Adipocyte (in vitro differentiated cells): ENCODE measurements around the gene PODXL.

Source experiments
- DNase-seq: peaks from one replicate; pipeline ENCODE4 v3.0.0-alpha.2; 2015; ENCODE audit warnings: low read depth
- H3K27me3 ChIP-seq: replicated peaks from 2 replicates; pipeline ENCODE4 v1.7.0; 2013; ENCODE audit warnings: mild to moderate bottlenecking, low read length, moderate library complexity; ENCODE audit not compliant: control insufficient read depth, insufficient read depth
- H3K36me3 ChIP-seq: 2 replicates; pipeline ENCODE4 v1.7.0; 2013; ENCODE audit warnings: low read length, mild to moderate bottlenecking, moderate library complexity; ENCODE audit not compliant: control insufficient read depth, insufficient read depth, severe bottlenecking
- H3K4me1 ChIP-seq: 2 replicates; pipeline ENCODE4 v1.7.0; 2013; ENCODE audit warnings: mild to moderate bottlenecking, low read length, moderate library complexity; ENCODE audit not compliant: control insufficient read depth, insufficient read depth
- H3K4me3 ChIP-seq: 2 replicates; pipeline ENCODE4 v1.7.0; 2013; ENCODE audit warnings: mild to moderate bottlenecking, low read length, moderate library complexity
- H3K9ac ChIP-seq: 2 replicates; pipeline ENCODE4 v1.7.0; 2013; ENCODE audit warnings: mild to moderate bottlenecking, low read length, moderate library complexity
- H3K9me3 ChIP-seq: 2 replicates; pipeline ENCODE4 v1.7.0; 2013; ENCODE audit warnings: mild to moderate bottlenecking, low read length, moderate library complexity; ENCODE audit not compliant: control insufficient read depth

Gene PODXL

DNA sequence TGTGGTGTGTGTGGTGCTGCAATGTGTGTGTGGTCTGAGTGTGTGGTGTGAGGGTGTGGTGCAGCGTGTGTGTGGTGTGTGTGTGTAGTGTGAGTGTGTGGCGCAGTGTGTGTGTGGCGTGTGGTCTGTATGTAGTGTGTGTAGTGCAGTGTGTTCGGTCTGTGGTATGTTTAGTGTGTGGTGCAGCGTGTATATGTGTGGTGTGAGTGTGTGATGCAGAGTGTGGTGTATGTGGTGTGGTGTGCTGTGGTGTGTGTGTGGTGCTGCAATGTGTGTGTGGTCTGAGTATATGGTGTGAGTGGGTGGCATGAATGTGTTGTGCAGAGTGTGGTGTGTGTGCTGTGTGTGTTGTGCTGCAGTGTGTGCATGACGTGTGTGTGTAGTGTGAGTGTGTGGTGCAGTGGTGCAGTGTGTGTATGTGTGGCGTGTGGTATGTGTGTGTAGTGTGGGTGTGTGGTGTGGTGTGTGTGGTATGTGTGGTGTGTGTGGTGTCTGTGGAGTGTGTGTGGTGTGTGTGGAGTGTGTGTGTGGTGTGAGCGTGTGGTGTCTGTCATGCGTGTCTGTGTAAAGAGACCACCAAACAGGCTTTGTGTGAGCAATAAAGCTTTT, 31.0 kb upstream of the PODXL start:
- no peaks in the 10 kb centered on the region for H3K36me3 ChIP-seq
- DNase-seq = no peak
- H3K4me1 ChIP-seq = no peaks in the 10 kb centered on the region
- peaks cover 11% of the 10 kb centered on the region for H3K27me3 ChIP-seq
- no peaks in the 10 kb centered on the region for H3K9me3 ChIP-seq
- H3K4me3 ChIP-seq = no peak overlapping the region
- H3K9ac ChIP-seq = no peak overlapping the region

DNA sequence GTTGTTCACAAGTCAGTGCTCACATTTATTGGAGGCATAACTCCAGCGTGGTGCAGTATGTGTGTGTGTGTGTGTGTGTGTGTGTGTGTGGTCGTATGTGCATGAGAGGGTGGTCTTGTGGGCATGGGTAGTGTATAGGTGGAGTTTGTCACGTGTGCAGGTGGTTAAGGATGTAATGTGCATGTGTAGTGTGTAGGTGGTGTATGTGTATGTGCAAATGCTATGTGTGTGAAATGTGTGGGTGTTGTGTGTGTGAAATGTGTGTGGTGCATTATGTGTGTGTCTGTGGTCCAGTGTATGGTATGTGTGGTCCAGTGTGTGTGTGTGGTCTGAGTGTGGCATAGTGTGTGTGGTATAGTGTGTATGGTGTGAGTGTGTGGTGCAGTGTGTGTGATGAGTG, 30.3 kb upstream of the PODXL start:
- Histone ChIP-seq H3K4me1 (no peaks in the 10 kb centered on the region), H3K9me3 (no peaks in the 10 kb centered on the region), H3K36me3 (no peaks in the 10 kb centered on the region), H3K27me3 (peaks cover 9% of the 10 kb centered on the region), H3K4me3 (no peak overlapping the region), H3K9ac (no peak overlapping the region)
- DNase-seq = no peak

DNA sequence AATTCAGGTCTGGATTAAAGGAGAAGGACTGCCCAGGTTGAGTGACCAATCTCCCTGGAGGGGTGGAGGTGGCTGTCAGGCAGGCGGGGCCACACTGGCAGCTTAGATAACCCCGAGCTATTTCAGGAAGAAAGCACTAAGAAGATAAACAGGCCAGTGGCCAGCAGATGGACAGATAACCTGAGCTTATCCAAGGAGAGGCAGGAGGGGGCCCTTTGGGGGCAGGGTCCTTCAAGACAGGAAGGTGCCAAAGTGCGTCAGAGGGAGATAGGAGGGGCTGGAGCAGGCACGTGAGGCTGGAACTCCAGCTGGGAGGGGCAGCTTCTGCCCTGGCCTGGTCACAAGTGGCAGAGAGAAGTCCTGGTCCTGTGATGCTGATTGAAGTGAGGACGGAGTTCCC, 29.8 kb upstream of the PODXL start:
- Histone ChIP-seq H3K4me1 (no peaks in the 10 kb centered on the region), H3K27me3 (peaks cover 4% of the 10 kb centered on the region), H3K9ac (no peak overlapping the region), H3K9me3 (no peaks in the 10 kb centered on the region), H3K36me3 (no peaks in the 10 kb centered on the region), H3K4me3 (no peak overlapping the region)
- DNase-seq = no peak

DNA sequence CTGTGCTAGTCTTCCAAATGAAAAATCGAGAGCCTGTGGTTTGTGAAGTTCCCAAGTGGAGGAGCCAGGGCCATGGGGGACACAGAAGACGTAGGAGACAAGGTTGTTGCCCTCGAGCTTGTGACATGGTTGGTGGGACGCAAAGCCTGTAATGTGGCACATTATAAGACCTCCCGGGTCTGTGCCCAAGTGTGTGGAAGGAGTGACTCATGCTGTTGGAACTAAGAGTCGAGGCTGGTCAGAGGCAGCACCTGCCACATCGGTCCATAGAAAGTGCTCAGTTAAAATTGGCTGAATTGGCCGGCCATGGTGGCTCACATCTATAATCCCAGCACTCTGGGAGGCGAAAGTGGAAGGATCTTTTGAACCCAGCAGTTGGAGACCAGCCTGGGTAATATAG, 27.0 kb upstream of the PODXL start:
- H3K9me3 ChIP-seq = no peaks in the 10 kb centered on the region
- no peaks in the 10 kb centered on the region for H3K4me1 ChIP-seq
- DNase-seq = no peak
- H3K9ac ChIP-seq = no peak overlapping the region
- no peak overlapping the region for H3K4me3 ChIP-seq
- H3K27me3 ChIP-seq = no peaks in the 10 kb centered on the region
- H3K36me3 ChIP-seq = no peaks in the 10 kb centered on the region

DNA sequence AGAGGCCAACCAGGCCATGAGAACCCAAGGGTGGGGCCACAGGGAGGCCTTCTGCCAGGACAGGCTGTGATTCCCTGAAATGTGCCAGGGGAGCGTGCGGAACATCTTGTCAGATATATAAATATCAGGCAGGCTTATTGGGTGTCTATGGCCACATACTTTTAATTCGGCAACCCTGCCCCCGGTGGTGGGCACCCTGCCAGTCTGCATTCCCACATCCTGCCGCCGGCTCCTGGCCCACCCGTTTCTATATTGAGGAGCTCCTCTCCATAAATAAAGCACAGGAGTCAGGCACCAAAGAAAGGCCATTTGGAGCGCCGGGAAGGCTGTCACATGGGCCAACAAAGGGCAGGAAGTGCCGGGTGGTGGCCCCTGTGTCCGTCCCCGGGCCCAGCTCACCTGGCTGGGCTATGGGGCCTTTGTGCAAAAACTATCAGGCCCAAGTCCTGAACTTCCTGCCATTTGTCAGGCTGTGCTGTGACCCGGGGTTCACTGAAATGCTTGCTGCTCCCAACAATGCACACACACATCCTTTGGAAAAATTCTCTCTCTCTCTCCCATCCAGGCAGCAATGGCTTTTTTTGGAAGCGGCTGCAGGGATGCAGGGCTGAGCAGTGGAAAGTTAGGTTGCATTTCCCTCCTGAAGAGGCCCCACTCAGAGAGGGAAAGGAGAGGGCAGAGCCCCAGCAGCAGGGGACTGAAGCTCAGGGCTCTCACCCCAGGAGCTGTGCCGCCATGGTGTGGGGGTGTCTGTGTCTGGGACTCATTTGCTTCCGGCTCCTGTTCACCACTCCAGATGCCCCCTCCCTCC, 25.0 kb upstream of the PODXL start:
- H3K9ac ChIP-seq = no peak overlapping the region
- no peaks in the 10 kb centered on the region for H3K9me3 ChIP-seq
- no peak overlapping the region for H3K4me3 ChIP-seq
- no peaks in the 10 kb centered on the region for H3K4me1 ChIP-seq
- no peaks in the 10 kb centered on the region for H3K27me3 ChIP-seq
- DNase-seq = no peak
- H3K36me3 ChIP-seq = no peaks in the 10 kb centered on the region

DNA sequence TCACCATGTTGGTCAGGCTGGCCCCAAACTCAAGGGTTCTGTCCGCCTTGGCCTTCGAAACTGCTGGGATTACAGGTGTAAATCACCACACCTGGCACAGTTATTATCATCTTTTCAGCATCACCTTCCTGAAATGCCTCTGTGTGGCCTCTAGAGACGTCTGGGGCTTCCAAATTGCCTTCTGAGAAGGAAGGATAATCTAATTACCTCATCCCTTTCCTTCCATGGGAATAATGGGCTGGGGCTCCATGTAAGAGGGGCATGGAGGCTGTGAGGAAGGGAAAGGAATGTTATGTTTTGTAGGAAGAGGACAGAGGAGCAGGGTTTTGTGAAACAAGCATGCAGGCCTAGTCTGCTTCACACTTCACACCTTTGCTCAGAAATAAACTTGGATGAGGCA, 22.2 kb upstream of the PODXL start:
- H3K36me3 ChIP-seq = no peaks in the 10 kb centered on the region
- DNase-seq = no peak
- no peaks in the 10 kb centered on the region for H3K27me3 ChIP-seq
- H3K4me3 ChIP-seq = no peak overlapping the region
- no peak overlapping the region for H3K9ac ChIP-seq
- H3K4me1 ChIP-seq = no peaks in the 10 kb centered on the region
- H3K9me3 ChIP-seq = no peaks in the 10 kb centered on the region

DNA sequence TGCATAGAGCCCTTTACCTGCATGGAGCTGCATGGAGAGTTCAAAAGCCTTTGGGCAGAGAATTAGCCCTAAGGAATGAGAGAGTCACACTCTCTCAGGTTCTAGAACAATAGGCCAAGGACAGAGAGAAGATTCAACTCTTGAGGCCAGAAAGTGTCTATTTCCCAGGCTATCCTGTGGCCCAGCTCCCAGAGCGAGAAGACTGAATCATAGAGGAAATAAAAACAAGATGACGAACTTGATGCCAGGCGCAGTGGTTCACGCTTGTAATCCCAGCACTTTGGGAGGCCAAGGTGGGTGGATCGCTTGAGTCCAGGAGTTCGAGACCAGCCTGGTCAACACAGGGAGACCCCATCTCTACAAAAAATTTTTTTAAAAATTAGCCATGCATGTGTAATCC, 18.3 kb upstream of the PODXL start:
- Histone ChIP-seq H3K9me3 (no peaks in the 10 kb centered on the region), H3K4me3 (no peak overlapping the region), H3K36me3 (no peaks in the 10 kb centered on the region), H3K27me3 (no peaks in the 10 kb centered on the region), H3K4me1 (no peaks in the 10 kb centered on the region), H3K9ac (no peak overlapping the region)
- no peak for DNase-seq

DNA sequence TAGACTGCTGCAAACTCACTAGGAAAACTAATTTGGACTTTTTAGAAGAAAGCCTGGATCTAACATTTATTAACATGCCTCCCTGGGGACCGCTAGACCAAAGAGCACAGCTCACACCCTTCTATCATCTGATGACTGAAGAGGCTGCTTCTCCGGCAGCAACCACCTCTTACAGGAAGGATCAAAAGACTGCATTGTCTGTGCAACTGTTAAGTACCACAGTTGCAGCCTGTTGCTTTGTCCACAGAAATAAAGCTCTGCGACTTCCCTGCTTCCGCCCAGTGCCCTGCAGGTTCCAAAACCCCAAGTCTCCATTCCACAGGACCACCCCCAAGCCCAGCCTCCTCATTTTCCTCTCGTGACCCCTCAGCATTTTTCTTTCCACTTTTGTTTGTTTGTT, 14.0 kb upstream of the PODXL start:
- peaks cover 2% of the 10 kb centered on the region for H3K27me3 ChIP-seq
- no peak for DNase-seq
- H3K36me3 ChIP-seq = no peaks in the 10 kb centered on the region
- no peaks in the 10 kb centered on the region for H3K9me3 ChIP-seq
- H3K4me3 ChIP-seq = no peak overlapping the region
- H3K4me1 ChIP-seq = no peaks in the 10 kb centered on the region
- no peak overlapping the region for H3K9ac ChIP-seq

DNA sequence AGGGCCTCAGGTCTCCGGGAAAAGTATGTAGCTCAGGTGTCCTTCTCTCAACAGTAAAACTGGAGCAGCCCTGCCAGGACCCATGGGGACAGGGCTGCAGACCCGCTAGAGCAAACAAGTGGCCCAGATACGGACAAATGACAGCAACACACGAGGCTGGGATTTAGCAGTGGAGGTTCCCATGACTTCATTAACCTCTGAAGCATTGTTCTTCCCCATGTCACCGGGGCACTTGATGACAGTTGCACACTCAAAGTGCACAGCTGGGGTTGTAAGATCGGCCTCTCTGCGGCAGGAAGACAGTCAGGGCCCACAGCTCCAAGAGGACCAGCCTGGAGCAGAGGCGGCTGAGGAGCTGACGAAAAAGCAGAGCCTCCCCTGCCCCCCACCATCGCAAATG, 12.5 kb upstream of the PODXL start:
- H3K4me3 ChIP-seq = no peak overlapping the region
- H3K4me1 ChIP-seq = no peaks in the 10 kb centered on the region
- H3K36me3 ChIP-seq = no peaks in the 10 kb centered on the region
- DNase-seq = no peak
- H3K9ac ChIP-seq = no peak overlapping the region
- no peaks in the 10 kb centered on the region for H3K9me3 ChIP-seq
- H3K27me3 ChIP-seq = peaks cover 2% of the 10 kb centered on the region

DNA sequence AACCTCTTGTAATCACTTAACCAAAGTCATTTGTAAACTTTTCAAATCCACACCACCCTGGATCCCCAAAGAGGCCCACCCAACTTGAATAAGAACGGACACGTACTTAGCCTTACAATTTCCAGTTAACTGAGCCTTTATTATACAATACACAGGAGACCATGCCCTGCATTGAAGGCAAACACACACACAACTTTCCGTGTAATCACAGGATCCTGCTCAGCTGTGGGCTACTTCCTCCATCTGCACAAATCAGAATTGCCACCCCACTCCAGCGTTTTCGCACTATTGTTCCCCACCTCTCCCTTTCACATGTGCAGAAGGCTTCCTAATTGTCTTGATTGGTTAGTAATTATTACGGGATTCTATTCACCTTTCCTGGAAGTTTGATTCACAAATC, 12.1 kb upstream of the PODXL start:
- Histone ChIP-seq H3K4me1 (no peaks in the 10 kb centered on the region), H3K36me3 (no peaks in the 10 kb centered on the region), H3K4me3 (no peak overlapping the region), H3K9ac (no peak overlapping the region), H3K9me3 (no peaks in the 10 kb centered on the region), H3K27me3 (peaks cover 2% of the 10 kb centered on the region)
- no peak for DNase-seq

DNA sequence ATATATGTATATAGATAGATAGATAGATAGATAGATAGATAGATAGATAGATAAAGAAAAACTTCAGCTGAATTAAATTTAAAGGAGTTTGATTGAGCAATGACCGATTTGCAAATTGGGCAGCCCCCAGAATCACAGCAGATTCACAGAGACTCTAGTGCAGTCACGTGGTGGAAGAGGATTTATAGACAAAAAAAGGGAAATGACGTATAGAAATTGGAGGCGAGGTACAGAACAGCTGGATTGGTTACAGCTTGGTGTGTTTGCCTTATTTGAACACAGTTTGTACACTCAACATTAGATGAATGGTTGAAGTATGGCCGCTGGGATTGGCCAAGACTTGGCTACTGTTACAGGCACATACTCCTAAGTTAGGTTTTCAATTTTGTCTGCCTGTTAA, 8.2 kb upstream of the PODXL start:
- peaks cover 2% of the 10 kb centered on the region for H3K27me3 ChIP-seq
- no peak for DNase-seq
- no peak overlapping the region for H3K4me3 ChIP-seq
- H3K36me3 ChIP-seq = no peaks in the 10 kb centered on the region
- H3K4me1 ChIP-seq = no peaks in the 10 kb centered on the region
- no peak overlapping the region for H3K9ac ChIP-seq
- H3K9me3 ChIP-seq = no peaks in the 10 kb centered on the region

DNA sequence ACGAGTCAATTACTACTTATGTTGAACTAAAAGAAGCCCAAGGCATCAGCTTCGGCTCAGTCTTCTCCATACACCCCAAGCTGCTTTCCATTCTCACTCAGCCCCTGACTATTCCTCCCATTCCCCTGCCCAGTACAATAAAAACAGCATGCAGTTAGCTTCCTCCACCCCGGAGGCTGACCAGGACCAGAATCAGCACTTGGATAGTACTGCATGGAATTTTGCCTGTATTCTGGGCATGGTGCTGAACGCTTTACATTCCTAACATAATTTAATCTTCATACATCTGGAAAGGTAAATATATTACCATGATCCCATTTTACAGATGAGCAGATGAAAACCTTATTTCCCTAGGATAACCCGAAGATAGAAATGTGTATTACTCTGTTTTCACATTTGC, 7.5 kb upstream of the PODXL start:
- no peak for DNase-seq
- Histone ChIP-seq H3K4me3 (no peak overlapping the region), H3K36me3 (no peaks in the 10 kb centered on the region), H3K9me3 (no peaks in the 10 kb centered on the region), H3K27me3 (peaks cover 2% of the 10 kb centered on the region), H3K4me1 (no peaks in the 10 kb centered on the region), H3K9ac (no peak overlapping the region)
